ENCODE data around the gene TCIRG1.
A peak's percentile ranks its signal among the peaks of the same experiment; 100 is the strongest.

TCIRG1 gene

GRCh38 chr11:68008381-68009337 lies 30.2 kb upstream of the TCIRG1 start:
- no peaks in the 10 kb centered on the region for H3K79me2 ChIP-seq (ENCODE audit: insufficient read depth, low read length)
- H3K4me2 ChIP-seq (ENCODE audit: low read depth, low read length, poor library complexity, severe bottlenecking), result peak overlapping the region; percentile 35
- peak overlapping the region; percentile 70 for H2AFZ ChIP-seq (ENCODE audit: low read depth, low read length, severe bottlenecking)
- peak overlapping the region; percentile 23 for H3K9ac ChIP-seq (ENCODE audit: low read length)
- peaks cover 6% of the 10 kb centered on the region; the same call in 1 of the 2 replicates for H3F3A ChIP-seq (ENCODE audit: insufficient read depth)
- H4K20me1 ChIP-seq (ENCODE audit: low read depth, low read length), result no peaks in the 10 kb centered on the region
- no peak overlapping the region for H3K4me3 ChIP-seq (ENCODE audit: insufficient read depth, low read length, poor library complexity, severe bottlenecking)
- H3K36me3 ChIP-seq (ENCODE audit: low read length), result no peaks in the 10 kb centered on the region
- TF ChIP-seq, protein P1, sequence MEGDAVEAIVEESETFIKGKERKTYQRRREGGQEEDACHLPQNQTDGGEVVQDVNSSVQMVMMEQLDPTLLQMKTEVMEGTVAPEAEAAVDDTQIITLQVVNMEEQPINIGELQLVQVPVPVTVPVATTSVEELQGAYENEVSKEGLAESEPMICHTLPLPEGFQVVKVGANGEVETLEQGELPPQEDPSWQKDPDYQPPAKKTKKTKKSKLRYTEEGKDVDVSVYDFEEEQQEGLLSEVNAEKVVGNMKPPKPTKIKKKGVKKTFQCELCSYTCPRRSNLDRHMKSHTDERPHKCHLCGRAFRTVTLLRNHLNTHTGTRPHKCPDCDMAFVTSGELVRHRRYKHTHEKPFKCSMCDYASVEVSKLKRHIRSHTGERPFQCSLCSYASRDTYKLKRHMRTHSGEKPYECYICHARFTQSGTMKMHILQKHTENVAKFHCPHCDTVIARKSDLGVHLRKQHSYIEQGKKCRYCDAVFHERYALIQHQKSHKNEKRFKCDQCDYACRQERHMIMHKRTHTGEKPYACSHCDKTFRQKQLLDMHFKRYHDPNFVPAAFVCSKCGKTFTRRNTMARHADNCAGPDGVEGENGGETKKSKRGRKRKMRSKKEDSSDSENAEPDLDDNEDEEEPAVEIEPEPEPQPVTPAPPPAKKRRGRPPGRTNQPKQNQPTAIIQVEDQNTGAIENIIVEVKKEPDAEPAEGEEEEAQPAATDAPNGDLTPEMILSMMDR (IDR thresholded peaks at IDR 0.05; ENCODE audit: insufficient read depth, low read length, poor library complexity, severe bottlenecking), result no peak
- no peak for TF ChIP-seq EZH2phosphoT487 (conservative IDR thresholded peaks at IDR 0.05; ENCODE audit: low read length)
- peak overlapping the region; percentile 65 for H3K27ac ChIP-seq (ENCODE audit: low read depth, low read length)
- H3K9me3 ChIP-seq (ENCODE audit: insufficient read depth, low read length), result no peaks in the 10 kb centered on the region
- H3K27me3 ChIP-seq (ENCODE audit: low read length), result no peaks in the 10 kb centered on the region
- H3K9me2 ChIP-seq (replicated peaks; ENCODE audit: insufficient read depth, low read length), result no peaks in the 10 kb centered on the region

GRCh38 chr11:68009391-68010089 lies 29.3 kb upstream of the TCIRG1 start:
- Histone ChIP-seq H3K4me3 (ENCODE audit: insufficient read depth, low read length, poor library complexity, severe bottlenecking) (no peak overlapping the region), H2AFZ (ENCODE audit: low read depth, low read length, severe bottlenecking) (peak overlapping the region; percentile 70), H3K9ac (ENCODE audit: low read length) (peak overlapping the region; percentile 23), H3K27me3 (ENCODE audit: low read length) (no peaks in the 10 kb centered on the region), H3K9me3 (ENCODE audit: insufficient read depth, low read length) (no peaks in the 10 kb centered on the region), H3K27ac (ENCODE audit: low read depth, low read length) (peak overlapping the region; percentile 65), H3K9me2 (replicated peaks; ENCODE audit: insufficient read depth, low read length) (no peaks in the 10 kb centered on the region), H3K36me3 (ENCODE audit: low read length) (no peaks in the 10 kb centered on the region), H3F3A (ENCODE audit: insufficient read depth) (peaks cover 6% of the 10 kb centered on the region; the same call in 1 of the 2 replicates), H3K4me2 (ENCODE audit: low read depth, low read length, poor library complexity, severe bottlenecking) (peak overlapping the region; percentile 35), H4K20me1 (ENCODE audit: low read depth, low read length) (no peaks in the 10 kb centered on the region), H3K79me2 (ENCODE audit: insufficient read depth, low read length) (no peaks in the 10 kb centered on the region)
- TF ChIP-seq EZH2phosphoT487 (conservative IDR thresholded peaks at IDR 0.05; ENCODE audit: low read length), result no peak
- TF ChIP-seq, protein P1 (IDR thresholded peaks at IDR 0.05; ENCODE audit: insufficient read depth, low read length, poor library complexity, severe bottlenecking), result peak; percentile 43

DNA sequence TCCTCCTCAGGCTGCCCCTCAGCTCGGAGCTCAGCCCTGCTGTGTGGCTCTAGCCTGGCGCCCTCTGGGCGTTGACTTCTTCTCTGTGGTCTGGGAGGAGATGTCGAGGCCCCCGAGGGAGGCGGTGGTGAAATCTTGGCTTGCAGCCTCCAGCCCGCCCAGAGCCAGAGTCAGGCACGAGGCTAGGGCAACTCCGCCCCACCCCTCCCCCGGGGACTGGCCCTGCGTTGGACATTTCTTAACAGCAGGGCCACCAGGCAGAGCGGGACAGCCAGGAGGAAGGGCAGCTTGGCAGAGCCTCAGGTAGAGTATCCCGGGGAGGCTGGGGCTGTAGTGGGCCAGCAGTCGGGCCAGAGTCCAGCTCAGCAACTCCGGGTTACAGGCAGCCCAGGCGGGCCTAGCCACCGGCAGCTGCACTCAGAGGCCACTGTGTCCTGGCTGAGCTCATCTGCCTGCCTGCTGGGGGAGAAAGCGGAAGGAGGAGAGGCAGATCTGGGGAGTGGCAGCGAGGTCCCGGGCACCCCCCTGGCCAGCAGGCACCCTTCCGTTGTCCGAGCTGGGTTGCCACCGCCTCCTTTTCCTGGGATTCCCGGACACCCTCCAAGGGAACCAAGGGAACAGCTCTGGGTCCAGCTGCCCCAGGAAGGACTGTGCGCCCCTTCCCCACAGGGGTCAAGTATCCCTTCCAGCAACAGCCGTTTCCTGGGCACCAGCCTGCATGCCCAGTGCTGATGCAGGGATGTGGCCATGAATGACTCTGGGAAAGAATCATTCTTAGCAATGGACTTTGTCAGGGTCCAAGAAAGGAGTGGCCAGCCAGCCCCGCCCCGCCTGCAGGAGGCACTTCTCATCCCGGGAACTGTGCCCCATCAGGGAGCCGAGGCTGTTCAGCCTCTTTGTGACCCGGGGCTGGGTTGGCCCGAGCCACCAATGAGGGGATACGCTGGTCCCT lies 28.5 kb upstream of the TCIRG1 start, which contains the start of gene ALDH3B1:
ALDH3B1 (plus strand) TSS at position 238 of the 952 bp plus-strand sequence. CDS start 4,971 bp downstream, outside the sequence.
- H3K27me3 ChIP-seq (ENCODE audit: low read length), result no peaks in the 10 kb centered on the region
- no peaks in the 10 kb centered on the region for H4K20me1 ChIP-seq (ENCODE audit: low read depth, low read length)
- H3K9ac ChIP-seq (ENCODE audit: low read length), result peak within 1 kb of the TSS; percentile 23
- H2AFZ ChIP-seq (ENCODE audit: low read depth, low read length, severe bottlenecking), result peak within 1 kb of the TSS; percentile 70
- peak within 1 kb of the TSS; percentile 35 for H3K4me2 ChIP-seq (ENCODE audit: low read depth, low read length, poor library complexity, severe bottlenecking)
- H3K36me3 ChIP-seq (ENCODE audit: low read length), result no peaks in the 10 kb centered on the region
- TF ChIP-seq, protein P1 (IDR thresholded peaks at IDR 0.05; ENCODE audit: insufficient read depth, low read length, poor library complexity, severe bottlenecking), result no peak
- TF ChIP-seq EZH2phosphoT487 (conservative IDR thresholded peaks at IDR 0.05; ENCODE audit: low read length), result no peak
- H3K79me2 ChIP-seq (ENCODE audit: insufficient read depth, low read length), result no peaks in the 10 kb centered on the region
- peaks cover 6% of the 10 kb centered on the region; the same call in 1 of the 2 replicates for H3F3A ChIP-seq (ENCODE audit: insufficient read depth)
- H3K9me2 ChIP-seq (replicated peaks; ENCODE audit: insufficient read depth, low read length), result no peaks in the 10 kb centered on the region
- no peak within 1 kb of the TSS for H3K4me3 ChIP-seq (ENCODE audit: insufficient read depth, low read length, poor library complexity, severe bottlenecking)
- H3K27ac ChIP-seq (ENCODE audit: low read depth, low read length), result peak within 1 kb of the TSS; percentile 65
- H3K9me3 ChIP-seq (ENCODE audit: insufficient read depth, low read length), result no peaks in the 10 kb centered on the region

Measured in SU-DHL-6 (cell line).